Adipose tissue (tissue), 3 donors: ENCODE data around the gene SH2D2A. TPM values are rescaled to one million over a fixed set of nuclear protein-coding genes. Genes with fewer than 3 reads are reported as not detected.

Experiments used
- H3K27ac ChIP-seq: one replicate; pipeline ENCODE4 v1.5.1; 2013; ENCODE audit warnings: low read depth, low read length
- WGBS, 3 donors: extraction: QIAGEN DNeasy Blood & Tissue Kit; methylation state at CpG; one replicate each; pipeline ENCODE4 v1.1.7; 2013; 5-methylcytosine and 5-hydroxymethylcytosine counted together
- polyA plus RNA-seq, 3 donors: library from polyadenylated mRNA; stranded (reverse); fragments of 200-250 nt; gene quantifications; one replicate each; pipeline ENCODE4 v1.2.3, GENCODE V29; 2013
- donor health status: healthy with polysubstance abuse.
- donor health status: Bipolar disorder and iron deficiency.
- donor health status: healthy.

Gene SH2D2A
- polyA plus RNA-seq, 3 donors = 0.75 to 6.1 (median 3.0) TPM

DNA sequence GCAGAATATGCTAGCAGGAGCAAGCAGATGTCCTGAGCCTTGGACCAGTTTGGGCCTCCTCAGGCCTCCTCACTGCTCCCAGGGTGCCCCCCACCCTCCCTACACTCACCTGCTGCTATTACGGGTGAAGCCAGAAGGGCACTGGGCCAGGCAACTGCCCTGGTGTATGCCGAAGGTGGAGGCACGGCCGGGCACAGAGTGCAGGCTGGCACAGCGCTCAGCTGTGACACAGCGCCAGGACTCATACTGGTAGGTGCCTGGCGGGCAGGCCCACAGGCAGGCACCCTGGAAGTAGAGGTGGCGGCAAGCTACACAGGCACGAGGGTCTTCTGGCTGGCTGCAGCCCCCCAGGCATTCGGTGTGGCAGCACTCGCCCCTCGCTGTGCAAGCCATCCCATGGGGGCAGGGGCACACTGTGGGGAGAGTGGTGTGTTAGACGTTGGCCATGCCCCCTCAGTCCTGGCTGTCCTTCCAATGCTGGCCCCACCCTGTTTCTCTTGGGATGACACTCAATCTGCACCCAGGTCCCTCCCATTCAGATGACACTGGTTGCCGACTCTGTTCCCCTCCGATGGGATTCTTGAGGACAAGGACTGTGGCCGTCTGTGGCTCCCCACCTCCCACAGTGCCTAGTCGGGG lies 35.2 kb upstream of the SH2D2A start:
- no peak overlapping the region for H3K27ac ChIP-seq
- WGBS, 3 donors = 39 to 86% (median 77%) methylated on average over 17 of the region's 17 CpGs

DNA sequence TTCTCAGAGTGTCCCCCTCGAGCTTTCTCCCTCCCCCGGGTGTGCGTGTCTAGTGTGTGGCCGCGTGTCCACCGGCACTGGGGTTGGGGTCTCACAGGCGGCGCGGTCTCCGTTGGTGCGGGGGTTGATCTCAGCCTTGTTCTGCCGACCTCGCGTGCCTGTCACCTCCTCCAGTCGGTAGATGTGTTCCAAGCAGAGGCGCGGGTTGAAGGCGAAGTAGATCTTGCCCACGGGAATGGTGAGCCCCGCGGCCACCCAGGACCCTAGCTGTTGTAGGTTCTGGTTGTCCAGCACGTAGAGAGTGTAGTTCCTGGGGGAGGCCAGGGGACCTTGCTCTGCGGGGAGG lies 32.5 kb upstream of the SH2D2A start:
- H3K27ac ChIP-seq = no peak overlapping the region
- WGBS, 3 donors = 27 to 60% (median 39%) methylated on average over 21 to 23 of the region's 23 CpGs

DNA sequence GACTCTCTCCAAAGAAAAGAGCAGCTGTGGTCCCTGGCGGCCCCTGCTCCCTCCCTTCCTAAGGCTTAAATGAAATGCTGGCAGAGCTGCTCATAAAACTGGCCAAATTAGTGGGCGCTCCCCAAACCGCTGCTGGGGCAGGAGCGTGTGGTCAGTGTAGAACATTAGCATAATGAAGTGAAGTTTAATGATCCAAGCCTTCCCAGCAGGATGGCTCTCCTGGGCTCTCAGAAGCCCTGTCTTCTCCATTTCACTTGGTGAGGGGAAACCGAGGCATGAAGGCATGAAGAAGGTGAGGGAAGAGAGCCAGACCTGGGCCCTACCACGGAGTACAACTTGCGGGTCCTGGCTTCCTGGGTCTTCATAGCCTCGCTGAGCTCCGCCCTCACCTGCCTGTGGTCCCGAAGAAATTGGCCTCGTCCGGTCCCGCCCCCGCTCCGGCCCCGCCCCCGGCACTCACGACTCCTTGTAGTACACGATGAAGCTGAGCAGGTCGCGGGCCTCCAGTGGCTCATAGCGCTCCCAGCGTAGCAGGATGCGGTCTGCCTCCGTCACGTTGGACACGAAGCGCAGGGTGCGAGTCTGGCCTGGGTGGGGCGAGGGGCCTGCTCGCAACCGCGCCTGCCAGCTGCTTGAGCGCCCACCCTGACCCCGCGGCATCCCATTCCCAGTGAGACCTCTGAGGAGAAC lies 32.0 kb upstream of the SH2D2A start:
- 12 to 30% (median 20%) methylated on average over 36 of the region's 36 CpGs for WGBS, 3 donors
- no peak overlapping the region for H3K27ac ChIP-seq

DNA sequence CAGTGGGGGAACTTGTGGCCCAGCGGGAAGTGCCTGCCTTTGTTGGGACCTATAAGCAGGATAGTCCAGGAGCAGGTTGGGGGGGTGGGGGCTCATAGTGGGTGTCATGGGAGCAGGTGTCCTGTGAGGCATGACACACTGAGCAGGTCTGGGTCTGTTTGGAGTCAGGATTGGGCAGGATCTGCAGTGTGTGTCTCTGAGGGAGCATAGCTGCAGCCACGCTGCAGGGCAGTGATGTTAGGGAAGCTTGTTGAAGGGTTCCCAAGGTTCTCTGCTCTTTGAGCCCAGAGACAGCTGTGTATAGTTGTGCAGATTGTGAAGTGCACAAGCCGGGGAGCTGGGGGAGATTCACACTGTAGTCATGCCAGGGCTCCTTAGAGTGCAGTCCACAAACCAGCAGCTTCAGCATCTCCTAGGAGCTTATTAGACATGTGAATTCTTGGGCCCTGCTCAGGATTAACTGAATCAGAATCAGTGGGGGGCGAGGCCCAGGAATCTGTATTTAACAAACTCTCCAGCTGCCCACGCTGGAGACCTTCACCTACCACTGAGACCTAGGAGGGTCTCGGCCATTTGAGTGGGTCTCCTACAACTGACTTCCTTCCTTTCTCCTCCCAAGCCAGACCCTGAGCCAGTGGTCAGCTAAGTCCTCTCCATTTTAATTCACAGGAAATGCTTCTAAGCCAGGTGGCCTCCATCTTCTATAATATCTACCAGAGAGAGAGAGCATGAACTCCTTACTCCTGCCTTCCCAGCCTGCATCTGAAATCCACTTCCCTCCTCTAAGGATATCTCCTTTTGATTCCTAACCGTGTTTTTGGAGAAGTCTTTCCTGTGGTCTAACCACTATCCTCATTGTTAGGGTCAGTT lies 31.2 kb upstream of the SH2D2A start:
- 73 to 85% (median 74%) methylated on average over 7 of the region's 7 CpGs for WGBS, 3 donors
- no peak overlapping the region for H3K27ac ChIP-seq

DNA sequence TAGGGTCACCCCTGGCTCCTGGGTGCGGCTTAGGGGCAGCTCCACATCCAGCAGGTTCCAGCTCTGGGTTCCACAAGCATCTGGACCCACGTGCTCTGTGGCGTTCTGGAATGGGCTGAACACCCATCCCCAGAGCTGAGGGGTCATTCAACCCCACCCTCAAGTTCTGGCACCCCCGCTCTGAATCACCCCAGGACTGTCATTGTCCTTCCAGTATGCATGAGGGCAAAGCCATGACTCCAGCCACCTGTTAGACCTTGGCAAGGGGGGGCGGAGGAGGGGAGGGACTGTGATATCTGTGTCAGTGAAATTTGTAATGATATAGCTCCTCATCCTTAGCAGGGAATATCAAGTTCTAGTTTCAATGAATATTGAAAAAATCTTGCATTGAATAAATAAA lies 30.0 kb upstream of the SH2D2A start:
- H3K27ac ChIP-seq = no peak overlapping the region
- WGBS, 3 donors = 87 to 95% (median 89%) methylated on average over 5 of the region's 5 CpGs

DNA sequence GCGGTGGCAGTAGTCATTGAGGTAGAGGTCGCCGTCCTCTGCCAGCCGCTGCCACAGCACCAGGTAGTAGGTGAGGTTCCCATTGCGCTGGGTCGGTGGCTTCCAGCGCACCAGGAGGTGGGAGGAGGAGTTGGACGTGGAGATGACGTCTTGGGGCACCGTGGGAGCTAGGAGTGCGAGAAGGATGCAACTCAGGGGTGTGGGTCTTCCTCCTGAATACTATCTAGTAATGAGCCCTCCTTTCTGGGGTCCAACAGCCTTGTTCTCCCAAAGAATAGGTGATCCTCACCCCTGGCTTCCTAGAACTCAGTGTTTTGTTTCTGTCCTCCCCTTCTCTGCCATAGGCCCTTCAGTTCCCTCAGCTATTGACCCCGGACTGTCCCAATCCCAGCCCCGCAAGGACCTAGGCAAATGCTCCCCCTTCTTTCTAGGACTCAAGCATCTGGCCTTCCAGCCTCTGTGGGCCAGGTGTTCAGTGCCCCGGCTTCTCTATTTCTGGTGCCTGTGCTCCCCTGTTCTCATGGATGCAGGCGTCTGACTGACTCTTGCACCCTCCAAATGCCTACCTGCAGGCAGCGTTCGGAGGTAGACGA lies 29.4 kb upstream of the SH2D2A start:
- H3K27ac ChIP-seq = no peak overlapping the region
- WGBS, 3 donors = 50 to 65% (median 55%) methylated on average over 18 of the region's 18 CpGs

DNA sequence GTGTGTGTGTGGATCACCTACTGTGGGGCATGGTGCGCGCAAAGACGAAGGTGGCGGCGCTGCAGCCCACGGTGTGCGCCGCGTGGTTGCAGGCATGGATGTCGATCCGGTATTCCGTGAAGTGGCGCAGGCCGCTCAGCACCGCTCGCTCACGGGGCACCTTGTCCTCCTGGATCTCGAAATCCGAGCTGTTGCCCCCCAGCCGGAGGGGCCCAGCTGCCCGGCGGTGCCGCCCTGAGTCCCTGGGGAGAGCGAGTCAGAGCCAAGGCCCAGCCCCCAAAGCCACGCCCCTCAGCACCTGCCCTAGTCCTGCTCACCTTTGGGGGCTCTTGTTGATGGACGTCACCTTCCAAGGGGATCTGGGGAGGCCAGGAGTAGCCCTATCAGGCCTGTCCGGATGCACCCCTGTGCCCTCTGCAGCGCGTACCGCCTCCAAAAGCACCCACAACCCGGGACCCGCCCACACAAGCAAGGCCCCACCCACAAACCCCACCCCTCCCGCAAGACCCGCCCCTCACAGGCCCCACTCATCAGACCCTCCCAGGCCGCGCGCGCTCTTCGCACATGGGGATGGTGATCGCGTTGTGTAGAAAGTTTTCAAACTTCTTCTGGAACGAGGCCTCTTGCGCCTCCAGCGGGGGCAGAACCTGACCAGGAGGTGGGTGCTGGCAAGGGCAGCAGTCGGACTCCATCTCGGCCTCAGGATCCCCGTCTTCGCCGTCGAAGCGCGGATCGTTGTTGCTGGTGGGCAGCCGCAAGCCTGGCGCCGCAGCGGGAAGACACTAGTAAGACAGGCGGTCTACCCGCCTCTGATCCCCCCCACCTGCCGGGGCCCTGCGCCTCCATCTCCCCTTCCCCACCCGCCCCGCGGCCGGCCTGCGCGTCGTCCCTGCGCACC lies 28.7 kb upstream of the SH2D2A start:
- H3K27ac ChIP-seq = no peak overlapping the region
- 9 to 22% (median 11%) methylated on average over 68 to 69 of the region's 69 CpGs for WGBS, 3 donors

DNA sequence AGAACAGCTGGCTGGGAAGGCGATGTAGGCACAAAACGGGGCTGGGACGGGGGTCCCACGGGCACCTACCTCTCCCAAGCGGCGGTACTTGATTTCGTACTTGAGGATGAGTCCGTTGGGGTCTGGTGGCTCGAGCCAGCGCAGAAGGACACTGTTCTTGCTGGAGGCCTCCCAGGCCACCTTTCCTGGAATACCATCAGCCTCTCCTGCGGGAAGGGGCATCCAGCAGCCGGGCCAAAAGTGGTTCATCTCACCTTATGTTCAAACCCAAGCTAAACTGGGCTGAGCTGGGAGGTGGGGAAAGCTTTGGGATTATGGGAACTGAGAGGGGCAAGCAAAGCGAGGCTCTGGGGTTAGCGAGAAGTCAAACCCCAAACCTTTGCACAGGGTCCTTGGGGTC lies 28.0 kb upstream of the SH2D2A start:
- 23 to 35% (median 33%) methylated on average over 14 of the region's 14 CpGs for WGBS, 3 donors
- no peak overlapping the region for H3K27ac ChIP-seq

DNA sequence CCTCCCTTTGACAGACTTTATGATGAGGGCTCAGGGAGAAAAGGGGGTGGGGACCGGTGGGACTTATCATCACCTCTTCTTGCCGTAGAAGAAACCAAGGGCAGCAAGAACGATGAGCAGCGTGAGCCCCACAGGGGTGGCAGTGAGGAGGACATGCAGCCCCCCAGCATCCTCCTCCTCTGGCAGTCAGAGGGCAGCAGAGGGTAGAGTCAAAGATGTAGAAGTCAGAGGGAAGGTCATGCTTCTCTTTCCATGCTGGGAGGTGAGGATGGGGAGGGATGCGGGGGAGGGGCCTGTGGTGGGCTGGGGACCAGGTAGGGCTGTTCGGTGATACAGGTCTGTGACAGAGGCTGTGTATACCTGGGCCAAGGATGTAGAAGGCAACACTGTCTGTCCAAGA lies 27.5 kb upstream of the SH2D2A start:
- WGBS, 3 donors = 47 to 63% (median 54%) methylated on average over 6 of the region's 6 CpGs

DNA sequence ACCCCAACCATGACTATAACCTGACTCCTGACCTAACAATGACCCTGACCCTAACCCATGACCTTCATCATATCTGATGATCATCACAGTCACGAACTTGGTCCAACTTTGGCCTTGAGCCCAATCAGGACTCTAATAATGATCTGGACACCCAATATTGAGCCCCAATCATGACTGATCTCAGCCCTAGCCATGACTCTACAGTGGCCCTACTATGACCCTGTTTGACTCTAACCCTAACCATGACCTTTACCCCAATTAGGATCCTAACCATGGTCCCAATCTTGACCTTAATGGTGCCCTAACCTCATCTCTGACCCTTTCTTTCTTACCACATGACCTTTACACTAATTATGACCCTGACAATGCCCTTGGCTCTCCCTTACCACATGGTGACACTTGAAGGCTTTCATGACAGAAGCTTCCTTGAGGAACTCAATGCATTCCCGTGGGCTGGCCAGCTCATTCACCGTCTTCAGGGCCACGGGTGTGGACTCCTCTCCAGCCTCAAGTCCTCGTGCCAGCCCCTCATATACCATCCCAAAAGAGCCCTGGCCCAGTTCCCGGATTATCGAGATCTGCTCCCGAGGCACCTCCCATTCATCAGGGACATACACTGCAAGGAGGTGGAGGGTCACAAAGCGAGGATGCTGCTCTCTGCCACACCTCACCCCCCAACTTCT lies 26.1 kb upstream of the SH2D2A start:
- no peak overlapping the region for H3K27ac ChIP-seq
- WGBS, 3 donors = 83 to 85% (median 84%) methylated on average over 9 of the region's 9 CpGs

More for the DNA sequence above, 27.5 kb upstream of the SH2D2A start:
- no peak overlapping the region for H3K27ac ChIP-seq

DNA sequence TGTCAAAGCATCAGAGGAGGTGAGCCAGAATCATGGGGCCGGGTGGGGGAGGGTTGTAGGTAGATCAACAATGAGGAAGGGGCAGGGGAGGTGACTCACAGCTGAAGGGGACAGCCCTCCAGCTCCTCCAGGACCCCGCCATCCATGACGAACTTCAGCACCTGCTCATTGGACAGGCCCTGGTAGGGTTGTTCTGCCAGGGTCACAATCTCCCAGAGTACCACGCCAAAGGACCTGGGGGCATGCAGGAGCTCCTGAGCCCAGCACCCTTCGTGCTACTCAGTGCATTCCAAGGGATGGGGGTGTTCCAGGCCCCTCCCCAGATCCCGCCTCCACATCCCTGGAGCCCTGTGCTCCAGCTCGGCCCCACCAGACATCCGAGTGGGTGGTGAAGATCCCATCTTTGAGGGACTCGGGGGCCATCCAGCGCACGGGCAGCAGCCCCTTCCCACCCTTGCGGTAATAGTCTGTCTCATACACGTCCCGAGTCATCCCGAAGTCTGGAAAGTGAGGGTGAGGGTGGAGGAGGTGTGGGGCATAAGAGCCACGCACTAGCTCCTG lies 24.7 kb upstream of the SH2D2A start:
- H3K27ac ChIP-seq = no peak overlapping the region
- WGBS, 3 donors = 77 to 82% (median 82%) methylated on average over 16 of the region's 16 CpGs

DNA sequence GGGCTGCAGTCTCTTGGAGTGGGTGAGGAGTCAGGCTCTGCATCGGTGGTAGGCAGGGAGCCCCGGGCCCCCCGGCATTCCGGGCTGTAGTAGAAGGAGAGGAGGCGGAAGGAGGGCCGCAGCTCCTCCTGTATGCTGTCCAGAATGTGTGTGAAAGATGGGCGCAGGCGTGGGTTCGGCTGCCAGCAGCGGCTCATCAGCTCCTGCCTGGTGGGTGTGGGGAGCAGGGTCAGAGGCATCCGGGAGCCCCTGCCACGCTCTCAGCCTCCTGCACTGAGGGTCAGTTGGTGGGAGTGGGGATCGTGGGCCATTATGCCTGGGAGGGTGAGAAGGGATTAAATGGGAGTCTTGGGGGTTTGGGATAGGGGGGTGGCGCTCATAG lies 24.2 kb upstream of the SH2D2A start:
- 67 to 75% (median 69%) methylated on average over 14 of the region's 14 CpGs for WGBS, 3 donors

DNA sequence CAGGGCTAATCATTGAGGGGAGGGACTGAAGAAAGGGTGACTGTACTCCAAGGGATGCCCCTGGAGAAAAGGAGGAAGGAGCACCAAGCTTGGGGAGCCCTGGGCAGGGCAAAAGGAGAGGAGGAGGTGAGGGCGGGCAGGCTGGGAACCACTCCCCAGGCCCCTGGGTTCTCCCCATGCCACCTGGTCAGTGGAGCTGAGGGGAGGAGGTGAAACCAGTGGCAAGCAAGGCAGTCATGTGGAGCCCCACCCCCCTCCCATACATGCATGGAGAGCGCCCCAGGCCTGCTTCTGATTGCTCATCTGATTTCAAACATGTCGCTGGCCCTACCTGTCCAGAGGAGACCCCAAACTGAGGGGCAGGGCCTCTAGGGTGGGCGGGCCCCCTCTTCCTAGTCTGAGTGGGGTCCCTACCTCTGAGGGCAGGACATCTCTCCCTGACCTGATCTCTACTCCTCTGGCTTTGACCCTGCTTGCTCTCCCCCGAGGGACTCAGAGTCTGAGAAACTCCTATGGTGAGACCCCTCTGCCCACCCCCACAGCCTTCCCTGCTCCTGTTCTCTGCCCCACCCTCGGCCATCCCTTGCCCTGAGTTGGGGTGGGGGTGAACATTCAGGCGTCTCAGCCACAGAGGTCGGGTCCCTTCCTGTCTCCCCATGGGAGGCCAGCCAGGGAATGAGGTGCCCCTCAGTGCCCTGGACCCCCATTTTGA lies 23.7 kb upstream of the SH2D2A start:
- 57 to 69% (median 68%) methylated on average over 8 of the region's 8 CpGs for WGBS, 3 donors
- H3K27ac ChIP-seq = no peak overlapping the region

More for the DNA sequence above, 24.2 kb upstream of the SH2D2A start:
- H3K27ac ChIP-seq = no peak overlapping the region

DNA sequence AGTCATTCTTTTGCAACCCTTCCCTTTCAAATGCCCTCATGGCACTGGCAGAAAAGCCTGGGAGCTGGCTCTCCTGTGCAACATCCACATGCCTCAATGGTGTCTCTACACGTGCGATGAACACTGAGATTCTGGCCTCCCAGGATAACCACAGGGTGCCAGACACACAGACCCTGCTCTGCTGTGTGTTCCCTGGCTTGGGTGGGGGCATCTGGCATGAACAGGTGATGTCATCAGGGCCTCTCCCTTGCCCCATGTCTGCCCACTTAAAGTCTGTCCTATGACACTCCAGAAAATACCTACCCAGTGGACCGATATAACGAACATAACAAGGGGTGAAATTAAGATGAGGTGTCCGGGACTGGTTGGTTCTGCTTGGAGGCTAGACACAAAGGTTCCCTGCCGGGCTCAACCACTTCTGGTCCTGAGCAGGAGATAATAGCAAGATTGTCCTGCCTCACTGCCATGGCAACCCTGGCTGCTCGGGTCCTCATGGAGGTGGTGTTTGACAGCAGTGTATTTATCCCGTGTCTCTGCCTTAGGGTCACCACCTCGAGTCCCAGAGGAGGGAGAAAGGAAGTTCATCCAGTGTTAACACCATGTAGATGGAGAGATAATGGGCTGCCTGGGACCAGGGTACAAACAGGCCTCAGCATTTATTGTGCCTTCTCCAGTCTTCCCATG lies 22.9 kb upstream of the SH2D2A start:
- WGBS, 3 donors = 37 to 50% (median 46%) methylated on average over 9 of the region's 9 CpGs
- no peak overlapping the region for H3K27ac ChIP-seq

DNA sequence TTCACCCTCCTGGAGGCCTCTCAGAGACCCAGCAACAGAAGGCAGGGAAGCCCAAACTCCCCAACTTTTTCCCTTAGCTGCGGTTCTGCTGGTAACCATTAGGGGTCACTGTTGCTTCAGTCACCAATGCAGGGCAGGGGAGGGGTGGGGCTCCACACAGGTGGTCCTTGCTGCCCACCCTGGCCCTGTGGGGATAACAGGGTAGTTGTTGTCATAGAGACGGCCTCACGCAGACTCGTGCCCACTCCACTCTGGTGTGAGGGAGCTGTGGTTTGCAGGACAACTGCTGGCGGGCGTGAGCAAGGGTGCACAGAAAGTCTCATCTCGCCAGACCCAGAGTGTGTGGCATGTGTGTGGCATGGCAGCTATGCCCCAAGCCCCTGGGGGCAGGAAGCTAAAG lies 22.3 kb upstream of the SH2D2A start:
- H3K27ac ChIP-seq = no peak overlapping the region
- 27 to 35% (median 28%) methylated on average over 7 of the region's 7 CpGs for WGBS, 3 donors

DNA sequence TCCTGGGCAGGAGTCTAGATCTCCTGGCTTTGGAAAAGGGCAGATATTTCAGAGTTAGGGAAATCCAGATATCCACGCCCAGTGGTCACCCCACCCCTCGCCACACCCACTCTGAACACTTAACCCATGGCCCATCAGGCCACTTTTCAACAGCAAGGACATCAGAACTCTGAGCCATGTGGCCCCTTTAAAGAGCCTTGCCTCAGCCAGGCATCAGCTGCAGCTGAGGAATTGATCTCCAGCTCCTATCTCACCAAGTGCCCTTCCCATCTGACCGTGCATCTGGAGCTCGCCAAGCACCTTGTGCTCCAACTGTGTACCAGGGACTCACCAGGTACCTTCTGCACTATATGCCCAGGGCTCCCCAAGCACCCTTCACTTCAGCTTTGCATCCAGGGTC lies 20.2 kb upstream of the SH2D2A start:
- 62 to 80% (median 79%) methylated on average over 4 of the region's 4 CpGs for WGBS, 3 donors
- no peak overlapping the region for H3K27ac ChIP-seq
